ENCODE results near the gene CRHR1. TPM values are rescaled to one million over a fixed set of nuclear protein-coding genes. Genes with fewer than 3 reads are reported as not detected.

CRHR1 gene
- polyA plus RNA-seq, 2 of the 4 experiments (the other 2 are of a cell fraction): 0.09 to 0.12 TPM

DNA sequence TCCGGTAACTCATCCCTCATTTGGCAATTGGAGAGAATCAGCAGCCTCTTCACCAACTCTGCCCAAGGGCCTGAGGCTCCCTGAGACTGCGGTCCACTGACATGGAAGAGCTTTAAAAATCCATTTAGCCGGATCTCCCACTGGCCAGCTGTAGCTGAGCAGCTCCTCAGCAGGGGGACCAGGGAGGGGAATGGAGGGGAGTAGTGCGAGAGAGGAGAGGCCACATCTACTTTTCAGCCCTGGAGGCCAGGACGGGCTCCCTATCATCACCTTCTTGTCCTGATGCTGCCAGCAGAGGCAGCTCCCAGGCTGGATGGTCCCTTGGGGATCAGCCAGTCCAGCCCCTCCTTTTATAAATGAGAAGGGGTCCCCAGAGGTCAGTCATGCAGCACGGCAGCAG lies 35.5 kb downstream of the CRHR1 start:
- 47% methylated on average over 6 of the region's 6 CpGs for WGBS (ENCODE audit: missing lambda C conversion rate)
- ATAC-seq: no peak

DNA sequence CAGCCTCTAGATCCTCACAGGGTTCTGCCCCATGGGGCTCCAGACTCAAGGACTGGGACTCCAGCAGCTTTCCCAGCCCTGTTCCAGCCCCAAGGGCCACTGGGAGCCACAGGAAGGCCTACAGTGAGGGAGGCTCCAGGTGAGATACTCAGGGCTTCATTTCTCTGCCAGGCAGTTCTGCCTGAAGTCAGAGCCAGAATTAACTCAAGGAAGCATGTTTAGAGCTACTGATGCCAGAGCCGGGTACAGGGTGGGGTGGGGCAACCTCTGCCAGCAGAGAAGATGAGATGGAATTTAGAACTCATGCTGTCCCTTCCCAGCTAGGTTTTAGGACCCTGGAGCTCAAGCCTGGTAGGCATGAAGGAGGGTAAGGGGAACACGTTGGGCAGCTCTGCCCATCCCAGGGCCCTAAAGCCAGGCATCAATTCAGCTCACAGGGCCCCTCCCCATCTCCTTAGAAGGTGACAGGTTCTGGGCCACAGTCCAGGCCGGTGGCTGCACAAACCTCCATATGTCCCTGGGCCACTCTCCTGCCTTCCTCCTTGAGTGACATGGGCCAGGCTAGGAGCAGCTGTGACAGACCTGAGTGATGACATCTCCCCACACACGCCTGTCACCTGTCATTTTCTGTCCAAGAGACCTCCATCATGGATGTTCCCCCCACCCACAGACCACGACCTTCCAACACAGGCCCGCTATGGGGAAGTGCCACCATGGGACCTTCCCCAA lies 36.1 kb downstream of the CRHR1 start:
- TF ChIP-seq, protein P1, sequence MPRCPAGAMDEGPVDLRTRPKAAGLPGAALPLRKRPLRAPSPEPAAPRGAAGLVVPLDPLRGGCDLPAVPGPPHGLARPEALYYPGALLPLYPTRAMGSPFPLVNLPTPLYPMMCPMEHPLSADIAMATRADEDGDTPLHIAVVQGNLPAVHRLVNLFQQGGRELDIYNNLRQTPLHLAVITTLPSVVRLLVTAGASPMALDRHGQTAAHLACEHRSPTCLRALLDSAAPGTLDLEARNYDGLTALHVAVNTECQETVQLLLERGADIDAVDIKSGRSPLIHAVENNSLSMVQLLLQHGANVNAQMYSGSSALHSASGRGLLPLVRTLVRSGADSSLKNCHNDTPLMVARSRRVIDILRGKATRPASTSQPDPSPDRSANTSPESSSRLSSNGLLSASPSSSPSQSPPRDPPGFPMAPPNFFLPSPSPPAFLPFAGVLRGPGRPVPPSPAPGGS (IDR thresholded peaks at IDR 0.05): no peak
- TF ChIP-seq, protein P2, sequence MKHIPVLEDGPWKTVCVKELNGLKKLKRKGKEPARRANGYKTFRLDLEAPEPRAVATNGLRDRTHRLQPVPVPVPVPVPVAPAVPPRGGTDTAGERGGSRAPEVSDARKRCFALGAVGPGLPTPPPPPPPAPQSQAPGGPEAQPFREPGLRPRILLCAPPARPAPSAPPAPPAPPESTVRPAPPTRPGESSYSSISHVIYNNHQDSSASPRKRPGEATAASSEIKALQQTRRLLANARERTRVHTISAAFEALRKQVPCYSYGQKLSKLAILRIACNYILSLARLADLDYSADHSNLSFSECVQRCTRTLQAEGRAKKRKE (CRISPR knock-in tag; IDR thresholded peaks at IDR 0.05; ENCODE audit: low read depth): no peak
- TF ChIP-seq RCOR1 (IDR thresholded peaks at IDR 0.05; ENCODE audit: low read depth, low read length) (no peak), ZC3H11A (IDR thresholded peaks at IDR 0.05) (no peak), NFE2L2 (conservative IDR thresholded peaks at IDR 0.05; ENCODE audit: low read length) (no peak), CBX8 (IDR thresholded peaks at IDR 0.05) (no peak), KDM5A (IDR thresholded peaks at IDR 0.05) (no peak), MYC (IDR thresholded peaks at IDR 0.05; ENCODE audit: borderline replicate concordance, low read length) (no peak), RNF2 (IDR thresholded peaks at IDR 0.05; ENCODE audit: borderline replicate concordance, low read depth) (no peak), KDM1A (IDR thresholded peaks at IDR 0.05; ENCODE audit: low read depth) (no peak), RAD21 (conservative IDR thresholded peaks at IDR 0.05 in 1 of 2, IDR thresholded peaks at IDR 0.05 in 1 of 2) (no peak), JUN (IDR thresholded peaks at IDR 0.05) (no peak)
- TF ChIP-seq, protein P3, sequence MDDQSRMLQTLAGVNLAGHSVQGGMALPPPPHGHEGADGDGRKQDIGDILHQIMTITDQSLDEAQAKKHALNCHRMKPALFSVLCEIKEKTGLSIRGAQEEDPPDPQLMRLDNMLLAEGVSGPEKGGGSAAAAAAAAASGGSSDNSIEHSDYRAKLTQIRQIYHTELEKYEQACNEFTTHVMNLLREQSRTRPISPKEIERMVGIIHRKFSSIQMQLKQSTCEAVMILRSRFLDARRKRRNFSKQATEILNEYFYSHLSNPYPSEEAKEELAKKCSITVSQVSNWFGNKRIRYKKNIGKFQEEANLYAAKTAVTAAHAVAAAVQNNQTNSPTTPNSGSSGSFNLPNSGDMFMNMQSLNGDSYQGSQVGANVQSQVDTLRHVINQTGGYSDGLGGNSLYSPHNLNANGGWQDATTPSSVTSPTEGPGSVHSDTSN (IDR thresholded peaks at IDR 0.05): no peak
- Histone ChIP-seq H3K4me1 (no peaks in the 10 kb centered on the region), H3K4me2 (no peak overlapping the region), H3K4me3 (no peak overlapping the region), H3K9me3 (no peaks in the 10 kb centered on the region), H3K27ac (no peak overlapping the region)
- DNase-seq (ENCODE audit: low read depth in 1 of 2, low spot score in 1 of 2) (no peak), ATAC-seq (no peak), FAIRE-seq (no peak)
- ChIA-PET CTCF (interaction anchor here (0.8 to 6.6 kb wide), 8 partner anchors 9 to 180 kb away, joined by 3 to 63 read pairs (median 9); partner anchors contain the start of gene CRHR1), POLR2A (no interaction called here)
- WGBS (ENCODE audit: missing lambda C conversion rate): 45% methylated on average over 6 of the region's 6 CpGs

More for the DNA sequence above, 35.5 kb downstream of the CRHR1 start:
- Histone ChIP-seq H3K4me1 (no peaks in the 10 kb centered on the region), H3K9me3 (no peaks in the 10 kb centered on the region), H3K4me2 (no peak overlapping the region), H3K27ac (no peak overlapping the region), H3K4me3 (no peak overlapping the region)
- ChIA-PET POLR2A (no interaction called here), CTCF (interaction anchor here (0.7 to 6.6 kb wide), 11 partner anchors 9 to 180 kb away, joined by 3 to 63 read pairs (median 4); partner anchors contain the start of gene CRHR1)
- DNase-seq (ENCODE audit: low read depth in 1 of 2, low spot score in 1 of 2) (no peak), FAIRE-seq (no peak)
- no peak for TF ChIP-seq KDM1A (IDR thresholded peaks at IDR 0.05; ENCODE audit: low read depth)
- TF ChIP-seq RNF2 (IDR thresholded peaks at IDR 0.05; ENCODE audit: borderline replicate concordance, low read depth): no peak
- TF ChIP-seq HEYL (CRISPR knock-in tag; IDR thresholded peaks at IDR 0.05): no peak
- TF ChIP-seq, protein P4, sequence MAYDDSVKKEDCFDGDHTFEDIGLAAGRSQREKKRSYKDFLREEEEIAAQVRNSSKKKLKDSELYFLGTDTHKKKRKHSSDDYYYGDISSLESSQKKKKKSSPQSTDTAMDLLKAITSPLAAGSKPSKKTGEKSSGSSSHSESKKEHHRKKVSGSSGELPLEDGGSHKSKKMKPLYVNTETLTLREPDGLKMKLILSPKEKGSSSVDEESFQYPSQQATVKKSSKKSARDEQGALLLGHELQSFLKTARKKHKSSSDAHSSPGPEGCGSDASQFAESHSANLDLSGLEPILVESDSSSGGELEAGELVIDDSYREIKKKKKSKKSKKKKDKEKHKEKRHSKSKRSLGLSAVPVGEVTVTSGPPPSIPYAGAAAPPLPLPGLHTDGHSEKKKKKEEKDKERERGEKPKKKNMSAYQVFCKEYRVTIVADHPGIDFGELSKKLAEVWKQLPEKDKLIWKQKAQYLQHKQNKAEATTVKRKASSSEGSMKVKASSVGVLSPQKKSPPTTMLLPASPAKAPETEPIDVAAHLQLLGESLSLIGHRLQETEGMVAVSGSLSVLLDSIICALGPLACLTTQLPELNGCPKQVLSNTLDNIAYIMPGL (CRISPR knock-in tag; IDR thresholded peaks at IDR 0.05; ENCODE audit: borderline replicate concordance): no peak
- no peak for TF ChIP-seq HOXB13 (CRISPR knock-in tag; IDR thresholded peaks at IDR 0.05; ENCODE audit: low read depth)
- no peak for TF ChIP-seq EHF (CRISPR knock-in tag; IDR thresholded peaks at IDR 0.05)
- no peak for TF ChIP-seq MYC (IDR thresholded peaks at IDR 0.05; ENCODE audit: borderline replicate concordance, low read length)
- TF ChIP-seq ZC3H11A (IDR thresholded peaks at IDR 0.05): no peak
- TF ChIP-seq, protein P5, sequence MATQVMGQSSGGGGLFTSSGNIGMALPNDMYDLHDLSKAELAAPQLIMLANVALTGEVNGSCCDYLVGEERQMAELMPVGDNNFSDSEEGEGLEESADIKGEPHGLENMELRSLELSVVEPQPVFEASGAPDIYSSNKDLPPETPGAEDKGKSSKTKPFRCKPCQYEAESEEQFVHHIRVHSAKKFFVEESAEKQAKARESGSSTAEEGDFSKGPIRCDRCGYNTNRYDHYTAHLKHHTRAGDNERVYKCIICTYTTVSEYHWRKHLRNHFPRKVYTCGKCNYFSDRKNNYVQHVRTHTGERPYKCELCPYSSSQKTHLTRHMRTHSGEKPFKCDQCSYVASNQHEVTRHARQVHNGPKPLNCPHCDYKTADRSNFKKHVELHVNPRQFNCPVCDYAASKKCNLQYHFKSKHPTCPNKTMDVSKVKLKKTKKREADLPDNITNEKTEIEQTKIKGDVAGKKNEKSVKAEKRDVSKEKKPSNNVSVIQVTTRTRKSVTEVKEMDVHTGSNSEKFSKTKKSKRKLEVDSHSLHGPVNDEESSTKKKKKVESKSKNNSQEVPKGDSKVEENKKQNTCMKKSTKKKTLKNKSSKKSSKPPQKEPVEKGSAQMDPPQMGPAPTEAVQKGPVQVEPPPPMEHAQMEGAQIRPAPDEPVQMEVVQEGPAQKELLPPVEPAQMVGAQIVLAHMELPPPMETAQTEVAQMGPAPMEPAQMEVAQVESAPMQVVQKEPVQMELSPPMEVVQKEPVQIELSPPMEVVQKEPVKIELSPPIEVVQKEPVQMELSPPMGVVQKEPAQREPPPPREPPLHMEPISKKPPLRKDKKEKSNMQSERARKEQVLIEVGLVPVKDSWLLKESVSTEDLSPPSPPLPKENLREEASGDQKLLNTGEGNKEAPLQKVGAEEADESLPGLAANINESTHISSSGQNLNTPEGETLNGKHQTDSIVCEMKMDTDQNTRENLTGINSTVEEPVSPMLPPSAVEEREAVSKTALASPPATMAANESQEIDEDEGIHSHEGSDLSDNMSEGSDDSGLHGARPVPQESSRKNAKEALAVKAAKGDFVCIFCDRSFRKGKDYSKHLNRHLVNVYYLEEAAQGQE (IDR thresholded peaks at IDR 0.05): no peak
- TF ChIP-seq ZNF302 (CRISPR knock-in tag; IDR thresholded peaks at IDR 0.05): no peak
- no peak for TF ChIP-seq HOXB5 (CRISPR knock-in tag; IDR thresholded peaks at IDR 0.05)
- no peak for TF ChIP-seq GATA3 (IDR thresholded peaks at IDR 0.05; ENCODE audit: borderline replicate concordance)
